MM.1S (cell line): ENCODE results near the gene ARMC2.

ENCODE experiments used
- DNase-seq: peaks from one replicate; pipeline ENCODE4 v3.0.0-alpha.2; 2015
- H2AFZ ChIP-seq: fragments of 300-600 bp; sonication (generic); 2 replicates; pipeline ENCODE4 v1.6.0; 2016; ENCODE audit warnings: antibody characterized with exemption, low read length
- H3F3A ChIP-seq: fragments of 300-600 bp; sonication (generic); 2 replicates; pipeline ENCODE4 v1.6.1; 2016; ENCODE audit warnings: mild to moderate bottlenecking, antibody characterized with exemption, low read length, moderate library complexity, mixed read lengths; ENCODE audit not compliant: insufficient read depth
- H3K27ac ChIP-seq: fragments of 300-600 bp; sonication (generic); 2 replicates; pipeline ENCODE4 v1.5.1; 2016; ENCODE audit warnings: mild to moderate bottlenecking, low read length
- H3K27me3 ChIP-seq: fragments of 300-600 bp; sonication (generic); replicated peaks from 2 replicates; pipeline ENCODE4 v1.6.0; 2016; ENCODE audit warnings: low read length; ENCODE audit not compliant: insufficient read depth
- H3K36me3 ChIP-seq: fragments of 300-600 bp; sonication (generic); replicated peaks from 2 replicates; pipeline ENCODE4 v1.6.1; 2016; ENCODE audit warnings: mild to moderate bottlenecking, low read length, mixed read lengths; ENCODE audit not compliant: insufficient read depth
- H3K4me1 ChIP-seq: fragments of 300-600 bp; sonication (generic); 2 replicates; pipeline ENCODE4 v1.6.1; 2016; ENCODE audit warnings: low read length, mixed read lengths
- H3K4me2 ChIP-seq: fragments of 300-600 bp; sonication (generic); 2 replicates; pipeline ENCODE4 v1.6.0; 2016; ENCODE audit warnings: low read depth, low read length
- H3K4me3 ChIP-seq: fragments of 300-600 bp; sonication (generic); 2 replicates; pipeline ENCODE4 v1.5.1; 2016; ENCODE audit warnings: low read length, mixed read lengths
- H3K79me2 ChIP-seq: fragments of 300-600 bp; sonication (generic); 2 replicates; pipeline ENCODE4 v1.6.1; 2016; ENCODE audit warnings: mixed run types, low read length, mixed read lengths
- H3K9ac ChIP-seq: fragments of 300-600 bp; sonication (generic); 2 replicates; pipeline ENCODE4 v1.6.1; 2016; ENCODE audit warnings: low read length, mixed read lengths
- H3K9me2 ChIP-seq: fragments of 300-600 bp; sonication (generic); replicated peaks from 2 replicates; pipeline ENCODE4 v1.6.1; 2016; ENCODE audit warnings: mild to moderate bottlenecking, low read length, mixed read lengths; ENCODE audit not compliant: insufficient read depth
- H3K9me3 ChIP-seq: fragments of 300-600 bp; sonication (generic); replicated peaks from 2 replicates; pipeline ENCODE4 v1.6.1; 2016; ENCODE audit warnings: mild to moderate bottlenecking, low read length, mixed read lengths; ENCODE audit not compliant: insufficient read depth
- H4K20me1 ChIP-seq: fragments of 300-600 bp; sonication (generic); 2 replicates; pipeline ENCODE4 v1.6.1; 2016; ENCODE audit warnings: mild to moderate bottlenecking, low read length, moderate library complexity, mixed read lengths; ENCODE audit not compliant: insufficient read depth
- EZH2 ChIP-seq: fragments of 300-600 bp; sonication (generic); optimal IDR thresholded peaks from 2 replicates; pipeline ENCODE3; 2017; ENCODE audit warnings: low read depth, mild to moderate bottlenecking, antibody characterized with exemption, low read length, mixed read lengths
- EZH2phosphoT487 ChIP-seq: fragments of 300-600 bp; sonication (generic); IDR thresholded peaks from 2 replicates; pipeline ENCODE4 v1.6.1; 2018; ENCODE audit warnings: antibody characterized with exemption, low read length
- TF ChIP-seq, protein P1 (sequence below): fragments of 300-600 bp; sonication (generic); IDR thresholded peaks from 2 replicates; pipeline ENCODE4 v1.5.1; 2016; ENCODE audit warnings: antibody characterized with exemption, low read length, mixed read lengths

ARMC2 gene

DNA sequence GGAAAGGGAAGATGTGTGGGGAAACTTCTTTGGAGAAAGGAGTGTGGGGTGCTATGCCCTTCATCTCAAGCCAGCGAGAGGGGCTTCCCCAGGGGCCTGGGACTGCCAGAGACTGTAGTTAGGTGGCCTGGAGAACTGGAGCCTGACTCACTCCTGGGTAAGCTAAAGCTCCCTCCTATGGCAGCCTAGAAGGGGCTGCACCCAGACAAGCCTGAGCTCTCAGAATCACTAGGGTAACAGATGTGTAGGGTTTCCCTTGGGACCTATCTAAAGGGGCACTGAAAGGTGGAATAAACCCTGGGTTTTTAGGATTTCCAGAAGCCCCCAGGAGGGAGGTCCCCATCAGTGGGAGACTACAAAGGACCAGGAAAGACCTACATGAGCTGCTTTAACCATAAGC is 1.6 kb upstream of the ARMC2 start:
- H4K20me1 ChIP-seq: no peaks in the 10 kb centered on the region
- no peak overlapping the region for H3K4me2 ChIP-seq
- H3K36me3 ChIP-seq: no peaks in the 10 kb centered on the region
- H3K27me3 ChIP-seq: no peaks in the 10 kb centered on the region
- H3K9me2 ChIP-seq: no peaks in the 10 kb centered on the region
- no peak for DNase-seq
- H2AFZ ChIP-seq: no peak overlapping the region
- no peak overlapping the region for H3K9ac ChIP-seq
- TF ChIP-seq EZH2phosphoT487 (no peak), EZH2 (no peak)
- TF ChIP-seq, protein P1, sequence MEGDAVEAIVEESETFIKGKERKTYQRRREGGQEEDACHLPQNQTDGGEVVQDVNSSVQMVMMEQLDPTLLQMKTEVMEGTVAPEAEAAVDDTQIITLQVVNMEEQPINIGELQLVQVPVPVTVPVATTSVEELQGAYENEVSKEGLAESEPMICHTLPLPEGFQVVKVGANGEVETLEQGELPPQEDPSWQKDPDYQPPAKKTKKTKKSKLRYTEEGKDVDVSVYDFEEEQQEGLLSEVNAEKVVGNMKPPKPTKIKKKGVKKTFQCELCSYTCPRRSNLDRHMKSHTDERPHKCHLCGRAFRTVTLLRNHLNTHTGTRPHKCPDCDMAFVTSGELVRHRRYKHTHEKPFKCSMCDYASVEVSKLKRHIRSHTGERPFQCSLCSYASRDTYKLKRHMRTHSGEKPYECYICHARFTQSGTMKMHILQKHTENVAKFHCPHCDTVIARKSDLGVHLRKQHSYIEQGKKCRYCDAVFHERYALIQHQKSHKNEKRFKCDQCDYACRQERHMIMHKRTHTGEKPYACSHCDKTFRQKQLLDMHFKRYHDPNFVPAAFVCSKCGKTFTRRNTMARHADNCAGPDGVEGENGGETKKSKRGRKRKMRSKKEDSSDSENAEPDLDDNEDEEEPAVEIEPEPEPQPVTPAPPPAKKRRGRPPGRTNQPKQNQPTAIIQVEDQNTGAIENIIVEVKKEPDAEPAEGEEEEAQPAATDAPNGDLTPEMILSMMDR: no peak
- no peaks in the 10 kb centered on the region for H3K9me3 ChIP-seq
- no peak overlapping the region for H3K4me3 ChIP-seq
- H3K4me1 ChIP-seq: peaks cover 9% of the 10 kb centered on the region
- 0 out of 2 replicates have a peak, but pooled peaks cover 3% of the 10 kb centered on the region for H3K79me2 ChIP-seq
- no peak overlapping the region for H3K27ac ChIP-seq
- H3F3A ChIP-seq: no peaks in the 10 kb centered on the region

- Histone ChIP-seq H3K79me2 (0 out of 2 replicates have a peak, but pooled peaks cover 3% of the 10 kb centered on the region), H2AFZ (peak overlapping the region; percentile 79), H3K9me3 (no peaks in the 10 kb centered on the region), H3K27me3 (no peaks in the 10 kb centered on the region), H3K9me2 (no peaks in the 10 kb centered on the region), H3K4me1 (peaks cover 6% of the 10 kb centered on the region), H4K20me1 (no peaks in the 10 kb centered on the region), H3F3A (no peaks in the 10 kb centered on the region), H3K36me3 (no peaks in the 10 kb centered on the region), H3K27ac (peak overlapping the region; percentile 88; the same call in 1 of the 2 replicates), H3K9ac (peak overlapping the region; percentile 88; the same call in 1 of the 2 replicates), H3K4me3 (peak overlapping the region; percentile 83), H3K4me2 (peak overlapping the region; percentile 93)
- TF ChIP-seq EZH2phosphoT487 (no peak), EZH2 (no peak)
- TF ChIP-seq, protein P1: no peak
- no peak for DNase-seq
These were observed 495 bp upstream of the ARMC2 start for GRCh38 chr6:108847738-108848115.

- Histone ChIP-seq H3K4me2 (no peak overlapping the region), H4K20me1 (no peaks in the 10 kb centered on the region), H3K4me1 (peaks cover 6% of the 10 kb centered on the region), H3K36me3 (no peaks in the 10 kb centered on the region), H3K27me3 (no peaks in the 10 kb centered on the region), H3K27ac (no peak overlapping the region), H3K9ac (no peak overlapping the region), H2AFZ (no peak overlapping the region), H3F3A (no peaks in the 10 kb centered on the region), H3K9me2 (no peaks in the 10 kb centered on the region), H3K4me3 (no peak overlapping the region), H3K9me3 (no peaks in the 10 kb centered on the region), H3K79me2 (0 out of 2 replicates have a peak, but pooled peaks cover 3% of the 10 kb centered on the region)
- TF ChIP-seq EZH2: no peak
- TF ChIP-seq, protein P1: no peak
- TF ChIP-seq EZH2phosphoT487: no peak
- no peak for DNase-seq
These were observed 2.6 kb downstream of the ARMC2 start for GRCh38 chr6:108850669-108851465.
